NCI-H1417 treated with DMSO at 0.1 percent for 48 hours (cell line): Measurements from ENCODE around the gene SNAPC5.

ENCODE experiments used
- DNase-seq: peaks from one replicate; lab custom pipeline; 2025; lab: John Stamatoyannopoulos, UW

Gene SNAPC5

DNA sequence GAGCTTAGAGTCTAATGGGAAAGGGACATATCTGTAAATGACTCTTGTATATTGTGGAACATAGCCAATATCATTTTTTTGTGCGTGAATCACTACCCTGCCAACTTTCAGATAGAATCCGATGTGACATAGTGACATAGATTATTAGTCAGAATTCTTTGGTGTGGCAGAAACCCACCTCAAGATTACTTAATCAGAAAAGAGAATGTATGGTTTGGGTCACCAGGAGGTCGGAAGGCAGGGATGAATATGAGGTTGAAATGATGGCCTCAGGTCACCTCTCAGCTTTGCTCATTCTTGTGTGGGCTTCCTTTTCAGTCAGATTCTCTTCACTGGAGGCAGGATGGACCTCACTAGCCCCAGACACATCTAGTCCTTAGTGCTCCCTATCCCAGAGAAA lies 41.4 kb downstream of the SNAPC5 start:
- no peak for DNase-seq

DNA sequence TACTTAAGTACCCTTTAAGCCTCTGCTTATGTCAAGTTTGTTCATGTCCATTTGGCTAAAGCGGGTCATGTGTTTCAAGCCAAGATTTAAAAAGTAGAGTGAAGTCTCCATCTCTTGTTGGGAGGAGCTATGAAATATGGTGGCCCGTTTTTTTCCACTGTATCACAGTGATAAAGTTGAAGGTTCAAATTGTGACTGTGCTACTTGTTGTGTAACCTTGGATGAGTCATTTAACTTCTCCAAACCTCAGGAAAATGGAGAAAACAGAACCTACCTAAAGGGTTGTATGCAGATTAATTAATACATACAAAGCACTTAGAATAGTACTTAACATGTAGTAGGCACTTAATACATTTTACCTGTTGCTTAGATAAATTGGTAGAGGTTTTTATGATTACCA lies 43.4 kb downstream of the SNAPC5 start:
- no peak for DNase-seq

DNA sequence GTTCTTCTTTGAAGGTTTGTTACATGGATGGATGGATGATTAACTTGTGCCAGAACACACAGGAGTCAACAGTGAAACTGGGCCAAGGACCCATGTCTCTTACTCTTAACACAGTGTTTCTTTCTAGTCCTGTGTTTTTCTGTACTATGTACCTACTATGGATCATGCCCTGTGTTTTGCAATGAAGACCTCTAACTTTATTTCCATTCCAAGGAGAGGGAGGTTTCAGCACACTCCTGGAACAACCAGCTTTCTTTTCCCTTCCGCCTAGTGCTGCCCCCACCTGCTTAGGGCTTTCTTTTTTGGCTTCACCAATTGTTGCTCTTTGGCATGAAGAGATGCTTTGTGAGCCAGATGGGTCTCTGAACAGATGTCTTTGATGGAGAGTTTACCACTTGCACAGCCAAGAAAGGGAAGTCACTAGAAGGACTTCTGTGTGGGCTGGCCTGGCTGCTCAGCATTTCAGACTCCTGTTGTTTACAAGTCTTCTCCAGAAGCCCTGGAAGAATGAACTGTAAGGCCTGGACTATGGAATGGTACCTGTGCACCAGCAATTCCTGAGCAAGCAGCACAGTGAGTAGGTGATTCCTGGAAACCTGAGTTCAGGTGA lies 44.5 kb downstream of the SNAPC5 start:
- DNase-seq: no peak

DNA sequence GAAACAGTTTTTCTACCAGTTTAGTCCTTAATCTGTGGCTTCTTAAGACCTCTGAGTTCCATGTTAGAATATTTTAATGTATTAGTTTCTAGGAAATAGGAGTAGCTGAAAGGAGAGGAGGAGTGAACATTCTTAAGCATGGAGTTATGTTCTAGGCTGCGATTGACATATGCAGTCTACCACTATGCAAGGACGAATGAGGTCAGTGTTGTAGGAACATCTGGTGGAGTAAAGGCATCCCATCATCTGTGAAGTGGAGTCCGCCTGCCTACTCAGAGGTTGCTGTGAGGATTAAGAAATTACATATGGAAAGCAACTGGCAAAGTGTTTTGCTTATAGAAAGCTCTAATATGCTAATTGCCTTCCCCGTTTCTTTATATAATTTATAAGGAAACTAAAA lies 45.1 kb downstream of the SNAPC5 start:
- DNase-seq: no peak
